Activated B cell treated with CpG ODN at 0.5 μM for 24 hours (primary cell): ENCODE results near the gene PTMA. TPM values are rescaled to one million over a fixed set of nuclear protein-coding genes. Genes with fewer than 3 reads are reported as not detected.
A peak's percentile ranks its signal among the peaks of the same experiment; 100 is the strongest.

Experiments used
- ATAC-seq: fragments of 200-7000 bp; cut with Tn5 transposase; one replicate; pipeline ENCODE4 v1.10.0; 2021; ENCODE audit warnings: low read depth, mild to moderate bottlenecking, moderate library complexity
- CTCF ChIA-PET: fragments of 350-600 bp; sonication (Branson Sonifier 250); formaldehyde crosslinking; loops from one replicate; lab custom pipeline; 2021; ENCODE audit warnings: antibody characterized with exemption; lab: Charles Lee
- POLR2A ChIA-PET: fragments of 350-600 bp; sonication (Branson Sonifier 250); formaldehyde crosslinking; loops from one replicate; lab custom pipeline; 2021; ENCODE audit warnings: antibody characterized with exemption; lab: Charles Lee
- DNase-seq: peaks from one replicate; pipeline ENCODE4 v3.0.0; 2022
- H3K27ac Mint-ChIP-seq: one replicate; pipeline ENCODE4 v1.8.0; 2020; ENCODE audit warnings: mixed read lengths
- H3K27me3 Mint-ChIP-seq: one replicate; pipeline ENCODE4 v1.8.0; 2021; ENCODE audit warnings: mixed read lengths
- H3K36me3 Mint-ChIP-seq: one replicate; pipeline ENCODE4 v1.8.0; 2021; ENCODE audit warnings: low read depth, mixed read lengths
- H3K4me1 Mint-ChIP-seq: one replicate; pipeline ENCODE4 v1.8.0; 2021; ENCODE audit warnings: mixed read lengths
- H3K4me3 Mint-ChIP-seq: one replicate; pipeline ENCODE4 v1.8.0; 2020; ENCODE audit warnings: mild to moderate bottlenecking, mixed read lengths
- H3K9me3 Mint-ChIP-seq: one replicate; pipeline ENCODE4 v1.8.0; 2020; ENCODE audit warnings: mixed read lengths
- CTCF ChIP-seq: fragments of 200-600 bp; IDR thresholded peaks from one replicate; pipeline ENCODE4 v1.8.0; 2022; ENCODE audit warnings: antibody characterized with exemption, mild to moderate bottlenecking
- intact Hi-C: fragments of 100-400 bp; cut with micrococcal nuclease; formaldehyde crosslinking; loops from one replicate; pipeline ENCODE4 v1.15.1; 2024
- total RNA-seq: library from RNA; stranded (reverse); gene quantifications from 2 replicates; pipeline ENCODE4 v1.2.3, GENCODE V29; 2022

PTMA gene
- total RNA-seq, 1 donor from 2014 or later, result 1,531 TPM

GRCh38 chr2:231684314-231685223 lies 23.8 kb upstream of the PTMA start:
- ChIA-PET POLR2A (interaction anchor here (0.7 to 12.0 kb wide), 10 partner anchors 10 to 1013 kb away, joined by 3 to 280 read pairs (median 5); partner anchors contain the start of gene PTMA), CTCF (interaction anchor here (0.6 to 20.2 kb wide), 7 partner anchors 9 to 74 kb away, joined by 3 to 429 read pairs (median 3); partner anchors contain the start of gene PTMA)
- Mint-ChIP-seq H3K4me3 (peak overlapping the region; percentile 15), H3K36me3 (no peaks in the 10 kb centered on the region), H3K27ac (peak overlapping the region; percentile 18), H3K4me1 (peaks cover 59% of the 10 kb centered on the region), H3K27me3 (no peaks in the 10 kb centered on the region), H3K9me3 (no peaks in the 10 kb centered on the region)
- DNase-seq, result no peak
- no peak for TF ChIP-seq CTCF
- ATAC-seq, result peak; percentile 51
- intact Hi-C loops, result no loop called here

DNA sequence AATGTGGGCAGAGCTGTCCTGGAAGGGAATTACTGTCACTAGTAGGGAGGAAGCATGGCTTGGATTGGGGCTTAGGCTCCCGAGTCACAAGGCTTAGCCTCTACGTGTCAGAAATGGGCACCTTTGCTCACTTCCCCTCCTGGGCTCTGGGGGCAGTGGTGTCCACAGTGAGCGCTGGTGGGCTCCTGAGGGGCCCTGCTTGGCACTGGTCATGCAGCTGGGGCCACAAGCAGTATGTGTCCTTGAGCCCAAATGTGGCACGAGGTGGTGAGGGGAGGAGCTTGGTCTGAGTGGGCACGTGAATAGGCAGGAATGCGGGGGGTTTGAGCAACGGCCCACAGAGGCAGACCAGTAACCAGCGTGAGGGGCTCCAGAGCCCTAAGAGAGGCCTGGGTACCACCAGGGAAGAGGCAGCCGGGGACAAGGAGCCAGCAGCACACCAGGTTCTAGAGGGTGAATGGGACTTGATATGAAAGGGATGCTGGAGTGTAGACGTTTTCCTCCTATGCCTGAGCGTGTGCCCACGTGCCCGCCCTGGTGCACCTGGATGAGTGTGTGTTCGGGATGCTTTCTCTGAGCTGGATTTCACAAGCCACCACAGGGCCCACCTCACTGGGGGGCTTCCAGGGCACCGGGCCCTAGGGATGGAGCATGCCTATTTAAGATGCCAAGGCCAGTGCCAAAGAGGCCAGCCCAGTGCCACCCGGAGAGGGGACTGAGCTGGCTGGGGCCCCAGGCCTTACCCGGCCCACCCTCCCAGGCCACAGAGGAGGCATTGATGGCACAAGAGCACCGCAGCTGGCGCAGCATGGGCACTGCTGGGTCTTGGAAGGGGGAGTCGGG lies 22.8 kb upstream of the PTMA start:
- no peak for TF ChIP-seq CTCF
- peaks cover 50% of the 10 kb centered on the region for H3K4me1 Mint-ChIP-seq
- intact Hi-C loops, result loop anchor here (2.0 kb wide), 1 partner anchor 37 kb away; no protein-coding TSS in a partner anchor
- H3K4me3 Mint-ChIP-seq, result no peak overlapping the region
- H3K27ac Mint-ChIP-seq, result no peak overlapping the region
- no peak for DNase-seq
- H3K27me3 Mint-ChIP-seq, result no peaks in the 10 kb centered on the region
- no peaks in the 10 kb centered on the region for H3K9me3 Mint-ChIP-seq
- no peak for ATAC-seq
- no peaks in the 10 kb centered on the region for H3K36me3 Mint-ChIP-seq
- ChIA-PET CTCF (interaction anchor here (0.8 to 20.2 kb wide), 10 partner anchors 8 to 75 kb away, joined by 3 to 429 read pairs (median 6); partner anchors contain the start of gene PTMA), POLR2A (interaction anchor here (1.3 to 12.0 kb wide), 5 partner anchors 12 to 81 kb away, joined by 3 to 280 read pairs (median 87); partner anchors contain the start of gene PTMA)

DNA sequence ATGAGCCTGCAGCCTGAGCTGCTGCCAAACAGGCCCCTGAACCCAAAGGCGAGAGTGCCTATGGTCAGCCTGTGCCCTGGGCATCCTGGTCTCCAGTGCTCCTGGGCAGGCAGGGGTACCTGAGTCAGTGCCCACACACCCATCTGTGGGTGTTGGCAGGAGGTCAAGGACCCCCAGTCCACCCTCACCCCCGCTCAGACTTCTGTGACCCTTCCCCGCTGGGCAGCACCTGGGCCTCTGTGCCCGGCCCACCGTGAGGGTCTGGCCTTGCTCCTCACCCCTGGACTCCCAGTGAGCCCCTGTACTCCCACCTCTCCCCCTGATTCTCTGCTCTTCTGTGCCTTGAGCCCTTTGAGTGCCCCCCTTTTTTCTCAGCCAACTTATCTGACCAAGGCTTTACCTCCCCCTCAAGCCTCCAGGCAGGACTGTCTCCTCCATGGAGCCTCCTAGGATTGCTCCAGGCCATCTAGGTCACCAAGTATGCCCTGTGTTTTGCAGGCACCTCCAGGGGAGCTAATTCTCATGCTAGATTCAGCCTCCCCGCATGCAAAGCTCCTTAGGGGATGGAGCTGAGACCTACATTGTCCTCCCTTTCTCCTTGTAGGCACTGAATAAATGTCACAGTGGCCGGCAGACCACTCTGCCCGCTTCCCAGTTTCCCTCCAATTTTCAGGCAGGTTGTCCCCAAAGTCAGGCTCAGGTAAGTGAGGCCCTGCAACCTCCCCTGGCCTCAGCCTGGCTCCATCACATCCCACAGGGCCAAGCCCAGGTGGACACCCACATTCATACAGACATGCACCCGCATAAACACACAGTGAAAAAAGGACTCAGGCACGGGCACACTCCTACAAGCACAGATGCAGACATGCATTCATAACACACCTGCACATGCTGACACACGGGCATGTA lies 21.9 kb upstream of the PTMA start:
- peak overlapping the region; percentile 32 for H3K27ac Mint-ChIP-seq
- no peaks in the 10 kb centered on the region for H3K36me3 Mint-ChIP-seq
- H3K4me3 Mint-ChIP-seq, result no peak overlapping the region
- no peaks in the 10 kb centered on the region for H3K9me3 Mint-ChIP-seq
- no peak for ATAC-seq
- no peak for DNase-seq
- ChIA-PET CTCF (interaction anchor here (1.0 to 20.2 kb wide), 9 partner anchors 9 to 75 kb away, joined by 3 to 429 read pairs (median 8); partner anchors contain the start of gene PTMA), POLR2A (interaction anchor here (0.6 to 12.0 kb wide), 9 partner anchors 9 to 82 kb away, joined by 3 to 280 read pairs (median 9); partner anchors contain the start of gene PTMA)
- H3K27me3 Mint-ChIP-seq, result no peaks in the 10 kb centered on the region
- intact Hi-C loops, result loop anchor here (1.0 to 2.0 kb wide), 4 partner anchors 20 to 74 kb away; no protein-coding TSS in a partner anchor
- peaks cover 48% of the 10 kb centered on the region for H3K4me1 Mint-ChIP-seq
- TF ChIP-seq CTCF, result no peak

DNA sequence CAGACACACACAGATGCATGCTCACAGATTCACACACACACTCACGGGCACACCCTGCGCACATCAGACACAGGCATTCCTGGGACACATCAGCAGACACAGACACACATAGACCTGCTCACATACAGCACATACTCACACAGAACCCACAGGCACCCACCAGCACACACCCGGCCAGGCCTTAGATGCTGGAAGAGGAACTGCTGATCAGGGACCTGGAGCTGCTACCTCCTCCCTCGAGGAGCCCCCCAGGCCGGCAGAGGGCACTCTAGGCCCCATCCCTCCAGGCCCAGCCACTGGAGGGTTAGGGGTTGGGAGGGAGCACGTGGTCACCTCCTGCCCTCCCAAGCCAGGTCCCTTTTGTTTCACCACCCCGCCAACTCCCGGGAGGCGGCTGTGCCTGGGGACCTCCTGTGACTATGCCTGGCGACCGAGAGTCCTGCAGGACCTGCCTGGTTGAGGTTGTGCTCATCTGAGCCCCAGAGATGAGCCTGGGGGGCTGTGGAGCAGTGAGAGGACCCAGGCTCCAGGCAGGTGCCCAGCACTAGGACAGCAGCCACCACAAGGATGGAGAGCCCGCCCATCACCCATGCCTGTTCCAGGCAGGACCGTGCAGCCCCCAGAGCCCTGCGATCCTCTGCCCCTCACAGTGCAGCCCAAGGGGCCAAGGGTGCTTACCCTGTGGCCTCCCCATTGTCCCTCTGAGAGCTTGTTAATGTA lies 21.0 kb upstream of the PTMA start:
- Mint-ChIP-seq H3K27me3 (no peaks in the 10 kb centered on the region), H3K9me3 (no peaks in the 10 kb centered on the region), H3K27ac (peak overlapping the region; percentile 32), H3K36me3 (no peaks in the 10 kb centered on the region), H3K4me1 (peaks cover 39% of the 10 kb centered on the region), H3K4me3 (no peak overlapping the region)
- TF ChIP-seq CTCF, result peak; percentile 39
- DNase-seq (peak; percentile 68), ATAC-seq (peak; percentile 91)
- intact Hi-C loops, result loop anchor here (1.0 to 2.0 kb wide), 4 partner anchors 19 to 75 kb away; no protein-coding TSS in a partner anchor
- ChIA-PET POLR2A (interaction anchor here (0.6 to 12.0 kb wide), 7 partner anchors 10 to 74 kb away, joined by 5 to 280 read pairs (median 9); partner anchors contain the start of gene PTMA), CTCF (interaction anchor here (0.6 to 20.2 kb wide), 9 partner anchors 9 to 207 kb away, joined by 3 to 429 read pairs (median 8); partner anchors contain the start of gene PTMA)
